B cell (primary cell): ENCODE data around the gene RBBP8NL. TPM values are rescaled to one million over a fixed set of nuclear protein-coding genes. Genes with fewer than 3 reads are reported as not detected.

Experiments
- ATAC-seq: fragments of 200-7000 bp; cut with Tn5 transposase; one replicate; pipeline ENCODE4 v1.10.0; 2021; ENCODE audit warnings: low read depth, mild to moderate bottlenecking, moderate number of reproducible peaks, moderate library complexity
- CTCF ChIA-PET: fragments of 350-600 bp; sonication (Branson Sonifier 250); formaldehyde crosslinking; loops from one replicate; lab custom pipeline; 2021; ENCODE audit warnings: antibody characterized with exemption, inconsistent platforms; lab: Charles Lee
- POLR2A ChIA-PET: fragments of 350-600 bp; sonication (Branson Sonifier 250); formaldehyde crosslinking; loops from one replicate; lab custom pipeline; 2021; ENCODE audit warnings: antibody characterized with exemption; lab: Charles Lee
- DNase-seq: peaks from one replicate; pipeline ENCODE4 v3.0.0; 2013
- H2AFZ ChIP-seq: 2 replicates; pipeline ENCODE4 v1.6.1; 2012; ENCODE audit warnings: mild to moderate bottlenecking, low read depth, low read length; ENCODE audit not compliant: insufficient read depth, poor library complexity, severe bottlenecking
- H3K27ac ChIP-seq, 2 donors: 1 replicate in 1 of 2; 2 replicates in 1 of 2; pipeline ENCODE4 v1.5.1; 2012 to 2013; ENCODE audit warnings: low read length in 2 of 2, mild to moderate bottlenecking in 2 of 2, moderate library complexity in 1 of 2
- H3K27me3 ChIP-seq, 4 experiments: fragments of 200-600 bp in 1 of 4; sonication (generic) in 1 of 4; replicated peaks in 1 of 4; 1 replicate in 2 of 4; 2 replicates in 2 of 4; pipeline versions ENCODE4 v1.6.1 to v1.7.0; 2013 to 2016; ENCODE audit warnings: low read length in 3 of 4, mild to moderate bottlenecking in 2 of 4, mixed read lengths in 1 of 4, moderate library complexity in 1 of 4; ENCODE audit not compliant: insufficient read depth in 4 of 4, control insufficient read depth in 3 of 4; ENCODE audit errors: control extremely low read depth in 1 of 4
- H3K36me3 ChIP-seq, 2 experiments: replicated peaks in 1 of 2; 1 replicate in 1 of 2; 2 replicates in 1 of 2; pipeline versions ENCODE4 v1.6.1 to v1.7.1; 2013; ENCODE audit warnings: low read length in 1 of 2; ENCODE audit not compliant: insufficient read depth in 2 of 2, control insufficient read depth in 1 of 2; ENCODE audit errors: control extremely low read depth in 1 of 2, extremely low read depth in 1 of 2
- H3K4me1 ChIP-seq, 2 donors: fragments of 200-600 bp in 1 of 2; sonication (generic) in 1 of 2; 1 replicate in 1 of 2; 2 replicates in 1 of 2; pipeline versions ENCODE4 v1.5.1 to v1.6.1; 2013 to 2017; ENCODE audit warnings: low read length in 2 of 2; ENCODE audit not compliant: control insufficient read depth in 2 of 2, insufficient read depth in 2 of 2
- H3K4me2 ChIP-seq: replicated peaks from 2 replicates; pipeline ENCODE3; 2012; ENCODE audit warnings: mild to moderate bottlenecking, low read depth, low read length; ENCODE audit not compliant: poor library complexity, severe bottlenecking
- H3K4me3 ChIP-seq, 5 experiments: fragments of 200-600 bp in 1 of 5; sonication (generic) in 1 of 5; 1 replicate in 3 of 5; 2 replicates in 2 of 5; pipeline versions ENCODE4 v1.5.1 to v1.7.0; 2011 to 2016; ENCODE audit warnings: low read length in 4 of 5, mild to moderate bottlenecking in 4 of 5, low read depth in 2 of 5, control low read depth in 1 of 5, moderate library complexity in 1 of 5; ENCODE audit not compliant: insufficient read depth in 1 of 5; ENCODE audit errors: control extremely low read depth in 1 of 5, extremely low read depth in 1 of 5
- H3K79me2 ChIP-seq: fragments of 200-600 bp; sonication (generic); one replicate; pipeline ENCODE4 v1.6.0; 2016; ENCODE audit warnings: low read length; ENCODE audit not compliant: control insufficient read depth, insufficient read depth
- H3K9ac ChIP-seq: fragments of 200-600 bp; sonication (generic); 2 replicates; pipeline ENCODE4 v1.6.1; 2017; ENCODE audit warnings: mild to moderate bottlenecking, low read length, moderate library complexity
- H3K9me3 ChIP-seq, 3 donors: one replicate each; pipeline versions ENCODE4 v1.6.1 to v1.7.1; 2013; ENCODE audit warnings: low read length in 2 of 3; ENCODE audit not compliant: control insufficient read depth in 2 of 3, insufficient read depth in 1 of 3; ENCODE audit errors: control extremely low read depth in 1 of 3
- H4K20me1 ChIP-seq: 2 replicates; pipeline ENCODE4 v1.6.0; 2012; ENCODE audit warnings: mild to moderate bottlenecking, low read length; ENCODE audit not compliant: insufficient read depth, control insufficient read depth, poor library complexity, severe bottlenecking
- H3K27ac Mint-ChIP-seq: one replicate; pipeline ENCODE4 v1.8.0; 2021; ENCODE audit warnings: mixed read lengths
- H3K27me3 Mint-ChIP-seq: one replicate; pipeline ENCODE4 v1.8.0; 2021; ENCODE audit warnings: mixed read lengths
- H3K4me1 Mint-ChIP-seq: one replicate; pipeline ENCODE4 v1.8.0; 2021; ENCODE audit warnings: mixed read lengths
- H3K4me3 Mint-ChIP-seq: one replicate; pipeline ENCODE4 v1.8.0; 2021; ENCODE audit warnings: mixed read lengths
- H3K9me3 Mint-ChIP-seq: one replicate; pipeline ENCODE4 v1.8.0; 2022; ENCODE audit warnings: mixed read lengths; ENCODE audit not compliant: insufficient read depth
- EZH2 ChIP-seq: IDR thresholded peaks from 2 replicates; pipeline ENCODE4 v1.6.1; 2012; ENCODE audit warnings: borderline replicate concordance, low read depth, mild to moderate bottlenecking, moderate library complexity, low read length; ENCODE audit not compliant: insufficient read depth, poor library complexity, severe bottlenecking
- WGBS: methylation state at CpG from one replicate; pipeline ENCODE4 v1.1.5; 2013; ENCODE audit warnings: missing lambda C conversion rate; ENCODE audit not compliant: insufficient coverage; 5-methylcytosine and 5-hydroxymethylcytosine counted together
- intact Hi-C: fragments of 100-400 bp; cut with micrococcal nuclease; formaldehyde crosslinking; loops from one replicate; pipeline ENCODE4 v1.10.0; 2022
- polyA plus RNA-seq: library from polyadenylated mRNA; depleted of rRNA; stranded (reverse); fragments of >200 nt; gene quantifications from 2 replicates; pipeline ENCODE4 v1.2.3, GENCODE V29; 2012
- total RNA-seq, 2 donors: library from RNA; stranded (reverse); fragments of 120-200 nt in 1 of 2; gene quantifications; 1 replicate in 1 of 2; 2 replicates in 1 of 2; pipeline versions ENCODE4 v1.2.3 to v1.2.4, GENCODE V29; 2013 to 2022
- TF ChIP-seq, protein P1 (sequence below): fragments of 200-600 bp; IDR thresholded peaks from one replicate; pipeline ENCODE4 v1.8.0; 2022; ENCODE audit warnings: antibody characterized with exemption, mild to moderate bottlenecking

RBBP8NL gene
- total and polyA plus RNA-seq, 2 donors (not counting 1 experiment from before 2014, with no cell fraction given) = not detected

DNA sequence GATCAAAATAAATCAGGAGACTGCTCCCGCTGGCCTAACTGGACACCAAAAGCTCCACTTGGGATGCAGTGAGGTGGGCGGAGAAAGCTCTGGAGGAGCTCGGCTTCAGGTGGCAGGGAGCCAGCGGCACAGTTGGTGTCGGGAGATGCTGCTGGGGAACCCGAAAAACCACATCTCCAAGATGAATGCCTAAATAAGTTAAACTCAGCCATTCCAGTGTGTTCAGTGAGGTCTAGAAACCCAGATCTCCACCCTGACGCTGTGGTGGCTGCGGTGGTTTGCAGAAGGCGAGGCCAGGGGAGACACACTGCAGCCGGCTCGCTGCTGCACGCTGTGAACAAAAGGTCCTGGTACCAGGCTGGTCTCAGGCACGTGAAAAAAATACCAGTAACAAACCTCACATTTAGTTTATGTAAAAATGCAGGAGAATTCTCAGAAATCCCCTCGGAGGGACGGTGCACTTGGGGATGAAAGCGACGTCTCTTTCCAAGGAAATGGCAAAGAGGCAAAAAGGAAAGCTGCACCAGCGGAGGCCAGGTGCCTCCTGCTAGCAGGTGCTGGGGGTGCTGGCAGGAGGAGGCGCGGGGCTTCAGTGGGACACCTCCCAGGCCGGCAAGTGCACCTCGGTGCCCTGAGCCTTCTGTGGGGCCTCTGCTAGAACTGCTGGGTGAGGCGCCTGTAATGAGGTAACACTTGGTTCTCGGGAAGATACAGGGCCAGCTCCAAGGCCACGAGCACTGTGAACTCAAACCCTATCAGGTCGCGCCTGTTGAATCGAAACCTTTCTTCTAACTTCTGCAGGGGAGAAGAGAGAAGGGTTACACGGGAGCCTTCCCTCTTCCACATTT, 36.8 kb downstream of the RBBP8NL start:
- no peaks in the 10 kb centered on the region for H3K27me3 ChIP-seq
- no peak for DNase-seq
- H3K9ac ChIP-seq = no peak overlapping the region
- 92% methylated on average over 26 of the region's 29 CpGs for WGBS
- H3K9me3 Mint-ChIP-seq = no peaks in the 10 kb centered on the region
- H3K79me2 ChIP-seq = peaks cover 39% of the 10 kb centered on the region
- H3K9me3 ChIP-seq = no peaks in the 10 kb centered on the region
- ChIA-PET POLR2A (interaction anchor here (0.5 to 0.7 kb wide), 2 partner anchors 88 to 259 kb away, joined by 3 read pairs; no protein-coding TSS in a partner anchor), CTCF (interaction anchor here (1.0 to 1.6 kb wide), 3 partner anchors 88 to 418 kb away, joined by 3 read pairs; no protein-coding TSS in a partner anchor)
- peaks cover 29% of the 10 kb centered on the region for H3K4me1 Mint-ChIP-seq
- H3K4me1 ChIP-seq = peaks cover 15 to 24% of the 10 kb centered on the region in 2 donors
- H2AFZ ChIP-seq = no peak overlapping the region
- no peak overlapping the region for H3K4me3 ChIP-seq
- no peak overlapping the region for H3K27ac ChIP-seq
- TF ChIP-seq, protein P1, sequence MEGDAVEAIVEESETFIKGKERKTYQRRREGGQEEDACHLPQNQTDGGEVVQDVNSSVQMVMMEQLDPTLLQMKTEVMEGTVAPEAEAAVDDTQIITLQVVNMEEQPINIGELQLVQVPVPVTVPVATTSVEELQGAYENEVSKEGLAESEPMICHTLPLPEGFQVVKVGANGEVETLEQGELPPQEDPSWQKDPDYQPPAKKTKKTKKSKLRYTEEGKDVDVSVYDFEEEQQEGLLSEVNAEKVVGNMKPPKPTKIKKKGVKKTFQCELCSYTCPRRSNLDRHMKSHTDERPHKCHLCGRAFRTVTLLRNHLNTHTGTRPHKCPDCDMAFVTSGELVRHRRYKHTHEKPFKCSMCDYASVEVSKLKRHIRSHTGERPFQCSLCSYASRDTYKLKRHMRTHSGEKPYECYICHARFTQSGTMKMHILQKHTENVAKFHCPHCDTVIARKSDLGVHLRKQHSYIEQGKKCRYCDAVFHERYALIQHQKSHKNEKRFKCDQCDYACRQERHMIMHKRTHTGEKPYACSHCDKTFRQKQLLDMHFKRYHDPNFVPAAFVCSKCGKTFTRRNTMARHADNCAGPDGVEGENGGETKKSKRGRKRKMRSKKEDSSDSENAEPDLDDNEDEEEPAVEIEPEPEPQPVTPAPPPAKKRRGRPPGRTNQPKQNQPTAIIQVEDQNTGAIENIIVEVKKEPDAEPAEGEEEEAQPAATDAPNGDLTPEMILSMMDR = no peak
- TF ChIP-seq EZH2 = no peak
- peaks cover 44% of the 10 kb centered on the region for H4K20me1 ChIP-seq
- intact Hi-C loops = no loop called here
- no peak overlapping the region for H3K27ac Mint-ChIP-seq
- H3K36me3 ChIP-seq = peaks cover 2 to 38% of the 10 kb centered on the region in 2 experiments
- no peak overlapping the region for H3K4me3 Mint-ChIP-seq
- ATAC-seq = no peak
- H3K27me3 Mint-ChIP-seq = no peaks in the 10 kb centered on the region
- H3K4me2 ChIP-seq = no peak overlapping the region
